B cell (primary cell): ENCODE measurements around the gene CRACR2A. TPM values are rescaled to one million over a fixed set of nuclear protein-coding genes. Genes with fewer than 3 reads are reported as not detected.

Source experiments
- ATAC-seq: fragments of 200-7000 bp; cut with Tn5 transposase; one replicate; pipeline ENCODE4 v1.10.0; 2021; ENCODE audit warnings: low read depth, mild to moderate bottlenecking, moderate number of reproducible peaks, moderate library complexity
- CTCF ChIA-PET: fragments of 350-600 bp; sonication (Branson Sonifier 250); formaldehyde crosslinking; loops from one replicate; lab custom pipeline; 2021; ENCODE audit warnings: antibody characterized with exemption, inconsistent platforms; lab: Charles Lee
- POLR2A ChIA-PET: fragments of 350-600 bp; sonication (Branson Sonifier 250); formaldehyde crosslinking; loops from one replicate; lab custom pipeline; 2021; ENCODE audit warnings: antibody characterized with exemption; lab: Charles Lee
- DNase-seq: peaks from one replicate; pipeline ENCODE4 v3.0.0; 2013
- H2AFZ ChIP-seq: 2 replicates; pipeline ENCODE4 v1.6.1; 2012; ENCODE audit warnings: mild to moderate bottlenecking, low read depth, low read length; ENCODE audit not compliant: insufficient read depth, poor library complexity, severe bottlenecking
- H3K27ac ChIP-seq, 2 donors: 1 replicate in 1 of 2; 2 replicates in 1 of 2; pipeline ENCODE4 v1.5.1; 2012 to 2013; ENCODE audit warnings: low read length in 2 of 2, mild to moderate bottlenecking in 2 of 2, moderate library complexity in 1 of 2
- H3K27me3 ChIP-seq, 4 experiments: fragments of 200-600 bp in 1 of 4; sonication (generic) in 1 of 4; replicated peaks in 1 of 4; 1 replicate in 2 of 4; 2 replicates in 2 of 4; pipeline versions ENCODE4 v1.6.1 to v1.7.0; 2013 to 2016; ENCODE audit warnings: low read length in 3 of 4, mild to moderate bottlenecking in 2 of 4, mixed read lengths in 1 of 4, moderate library complexity in 1 of 4; ENCODE audit not compliant: insufficient read depth in 4 of 4, control insufficient read depth in 3 of 4; ENCODE audit errors: control extremely low read depth in 1 of 4
- H3K36me3 ChIP-seq, 2 experiments: replicated peaks in 1 of 2; 1 replicate in 1 of 2; 2 replicates in 1 of 2; pipeline versions ENCODE4 v1.6.1 to v1.7.1; 2013; ENCODE audit warnings: low read length in 1 of 2; ENCODE audit not compliant: insufficient read depth in 2 of 2, control insufficient read depth in 1 of 2; ENCODE audit errors: control extremely low read depth in 1 of 2, extremely low read depth in 1 of 2
- H3K4me1 ChIP-seq, 2 donors: fragments of 200-600 bp in 1 of 2; sonication (generic) in 1 of 2; 1 replicate in 1 of 2; 2 replicates in 1 of 2; pipeline versions ENCODE4 v1.5.1 to v1.6.1; 2013 to 2017; ENCODE audit warnings: low read length in 2 of 2; ENCODE audit not compliant: control insufficient read depth in 2 of 2, insufficient read depth in 2 of 2
- H3K4me2 ChIP-seq: replicated peaks from 2 replicates; pipeline ENCODE3; 2012; ENCODE audit warnings: mild to moderate bottlenecking, low read depth, low read length; ENCODE audit not compliant: poor library complexity, severe bottlenecking
- H3K4me3 ChIP-seq, 5 experiments: fragments of 200-600 bp in 1 of 5; sonication (generic) in 1 of 5; 1 replicate in 3 of 5; 2 replicates in 2 of 5; pipeline versions ENCODE4 v1.5.1 to v1.7.0; 2011 to 2016; ENCODE audit warnings: low read length in 4 of 5, mild to moderate bottlenecking in 4 of 5, low read depth in 2 of 5, control low read depth in 1 of 5, moderate library complexity in 1 of 5; ENCODE audit not compliant: insufficient read depth in 1 of 5; ENCODE audit errors: control extremely low read depth in 1 of 5, extremely low read depth in 1 of 5
- H3K79me2 ChIP-seq: fragments of 200-600 bp; sonication (generic); one replicate; pipeline ENCODE4 v1.6.0; 2016; ENCODE audit warnings: low read length; ENCODE audit not compliant: control insufficient read depth, insufficient read depth
- H3K9ac ChIP-seq: fragments of 200-600 bp; sonication (generic); 2 replicates; pipeline ENCODE4 v1.6.1; 2017; ENCODE audit warnings: mild to moderate bottlenecking, low read length, moderate library complexity
- H3K9me3 ChIP-seq, 3 donors: one replicate each; pipeline versions ENCODE4 v1.6.1 to v1.7.1; 2013; ENCODE audit warnings: low read length in 2 of 3; ENCODE audit not compliant: control insufficient read depth in 2 of 3, insufficient read depth in 1 of 3; ENCODE audit errors: control extremely low read depth in 1 of 3
- H4K20me1 ChIP-seq: 2 replicates; pipeline ENCODE4 v1.6.0; 2012; ENCODE audit warnings: mild to moderate bottlenecking, low read length; ENCODE audit not compliant: insufficient read depth, control insufficient read depth, poor library complexity, severe bottlenecking
- H3K27ac Mint-ChIP-seq: one replicate; pipeline ENCODE4 v1.8.0; 2021; ENCODE audit warnings: mixed read lengths
- H3K27me3 Mint-ChIP-seq: one replicate; pipeline ENCODE4 v1.8.0; 2021; ENCODE audit warnings: mixed read lengths
- H3K4me1 Mint-ChIP-seq: one replicate; pipeline ENCODE4 v1.8.0; 2021; ENCODE audit warnings: mixed read lengths
- H3K4me3 Mint-ChIP-seq: one replicate; pipeline ENCODE4 v1.8.0; 2021; ENCODE audit warnings: mixed read lengths
- H3K9me3 Mint-ChIP-seq: one replicate; pipeline ENCODE4 v1.8.0; 2022; ENCODE audit warnings: mixed read lengths; ENCODE audit not compliant: insufficient read depth
- CTCF ChIP-seq: fragments of 200-600 bp; IDR thresholded peaks from one replicate; pipeline ENCODE4 v1.8.0; 2022; ENCODE audit warnings: antibody characterized with exemption, mild to moderate bottlenecking
- EZH2 ChIP-seq: IDR thresholded peaks from 2 replicates; pipeline ENCODE4 v1.6.1; 2012; ENCODE audit warnings: borderline replicate concordance, low read depth, mild to moderate bottlenecking, moderate library complexity, low read length; ENCODE audit not compliant: insufficient read depth, poor library complexity, severe bottlenecking
- WGBS: methylation state at CpG from one replicate; pipeline ENCODE4 v1.1.5; 2013; ENCODE audit warnings: missing lambda C conversion rate; ENCODE audit not compliant: insufficient coverage; 5-methylcytosine and 5-hydroxymethylcytosine counted together
- intact Hi-C: fragments of 100-400 bp; cut with micrococcal nuclease; formaldehyde crosslinking; loops from one replicate; pipeline ENCODE4 v1.10.0; 2022
- polyA plus RNA-seq: library from polyadenylated mRNA; depleted of rRNA; stranded (reverse); fragments of >200 nt; gene quantifications from 2 replicates; pipeline ENCODE4 v1.2.3, GENCODE V29; 2012
- total RNA-seq, 2 donors: library from RNA; stranded (reverse); fragments of 120-200 nt in 1 of 2; gene quantifications; 1 replicate in 1 of 2; 2 replicates in 1 of 2; pipeline versions ENCODE4 v1.2.3 to v1.2.4, GENCODE V29; 2013 to 2022

Gene CRACR2A
- total and polyA plus RNA-seq, 2 donors (not counting 1 experiment from before 2014, with no cell fraction given), result 15.2 to 26.1 TPM

GRCh38 chr12:3622021-3622821, 130.7 kb downstream of the CRACR2A start:
- no peaks in the 10 kb centered on the region for H4K20me1 ChIP-seq
- H3K9ac ChIP-seq, result no peak overlapping the region
- no peak overlapping the region for H3K4me3 ChIP-seq
- Mint-ChIP-seq H3K4me1 (peaks cover 18% of the 10 kb centered on the region), H3K27ac (no peak overlapping the region), H3K27me3 (no peaks in the 10 kb centered on the region), H3K4me3 (no peak overlapping the region), H3K9me3 (no peaks in the 10 kb centered on the region)
- no peak overlapping the region for H2AFZ ChIP-seq
- POLR2A ChIA-PET, result no interaction called here
- H3K27ac ChIP-seq, result no peak overlapping the region
- H3K79me2 ChIP-seq, result no peaks in the 10 kb centered on the region
- ATAC-seq (no peak), DNase-seq (no peak)
- peaks cover 3 to 37% of the 10 kb centered on the region in 2 experiments for H3K36me3 ChIP-seq
- TF ChIP-seq EZH2 (no peak), CTCF (no peak)
- H3K4me1 ChIP-seq, result peaks cover 7% of the 10 kb centered on the region in 2 donors
- no peaks in the 10 kb centered on the region for H3K27me3 ChIP-seq
- no peaks in the 10 kb centered on the region for H3K9me3 ChIP-seq
- H3K4me2 ChIP-seq, result no peak overlapping the region
- WGBS, result no CpG with 5 or more reads among the region's 2 CpGs
- CTCF ChIA-PET, result interaction anchor here (1.0 kb wide), 1 partner anchor 181 kb away, joined by 3 read pairs; no protein-coding TSS in a partner anchor
- intact Hi-C loops, result no loop called here

- POLR2A ChIA-PET, result no interaction called here
Observed at GRCh38 chr12:3620856-3621255, 132.1 kb downstream of the CRACR2A start.

More at GRCh38 chr12:3620856-3621255, 132.1 kb downstream of the CRACR2A start:
- H4K20me1 ChIP-seq, result no peaks in the 10 kb centered on the region
- Mint-ChIP-seq H3K4me3 (no peak overlapping the region), H3K27ac (no peak overlapping the region), H3K9me3 (no peaks in the 10 kb centered on the region), H3K4me1 (peaks cover 18% of the 10 kb centered on the region), H3K27me3 (no peaks in the 10 kb centered on the region)
- ATAC-seq, result no peak
- no peaks in the 10 kb centered on the region for H3K79me2 ChIP-seq
- no peak overlapping the region for H3K4me2 ChIP-seq
- 100% methylated on average over 5 of the region's 7 CpGs for WGBS
- peaks cover 7% of the 10 kb centered on the region in 2 donors for H3K4me1 ChIP-seq
- no peaks in the 10 kb centered on the region for H3K9me3 ChIP-seq
- no peak overlapping the region for H3K4me3 ChIP-seq
- TF ChIP-seq EZH2, result no peak
- no peak for TF ChIP-seq CTCF
- H3K36me3 ChIP-seq, result peaks cover 0 to 40% of the 10 kb centered on the region in 2 experiments
- intact Hi-C loops, result no loop called here
- CTCF ChIA-PET, result no interaction called here
- no peak for DNase-seq
- no peaks in the 10 kb centered on the region for H3K27me3 ChIP-seq
- no peak overlapping the region for H3K9ac ChIP-seq
- H2AFZ ChIP-seq, result no peak overlapping the region
- no peak overlapping the region for H3K27ac ChIP-seq
